SK-N-SH (cell line): ENCODE data around the gene NBEA. TPM values are rescaled to one million over a fixed set of nuclear protein-coding genes. Genes with fewer than 3 reads are reported as not detected.

Experiments used
- CTCF ChIA-PET: fragments of 300-600, 350-600 bp; formaldehyde crosslinking; extraction: SDS; loops from one replicate; lab custom pipeline; 2021; lab: Yijun Ruan, JAX
- POLR2A ChIA-PET: fragments of 350-600 bp; sonication (Branson Sonifier 250); formaldehyde crosslinking; extraction: SDS; loops from one replicate; lab custom pipeline; 2020; ENCODE audit warnings: antibody characterized with exemption, inconsistent platforms; lab: Yijun Ruan, JAX
- DNase-seq: peaks from one replicate; pipeline ENCODE4 v3.0.0; 2012
- H2AFZ ChIP-seq: fragments of 200-600 bp; sonication (generic); 2 replicates; pipeline ENCODE4 v1.8.1; 2016; ENCODE audit warnings: antibody characterized with exemption, mild to moderate bottlenecking, low read depth
- H3F3A ChIP-seq: fragments of 200-600 bp; sonication (generic); replicated peaks from 2 replicates; pipeline ENCODE3; 2016; ENCODE audit warnings: antibody characterized with exemption, mild to moderate bottlenecking; ENCODE audit not compliant: insufficient read depth
- H3K27ac ChIP-seq, 2 experiments: fragments of 200-500 bp in 1 of 2; fragments of 200-600 bp in 1 of 2; sonication (Bioruptor generic) in 1 of 2; sonication (generic), shearing (Covaris generic) in 1 of 2; 2 replicates each; pipeline versions ENCODE4 v1.5.1 to v1.6.1; 2014 to 2016; ENCODE audit warnings: low read depth in 2 of 2, inconsistent platforms in 1 of 2, low read length in 1 of 2, mild to moderate bottlenecking in 1 of 2, mixed read lengths in 1 of 2
- H3K27me3 ChIP-seq: fragments of 200-600 bp; sonication (generic), shearing (Covaris generic); 2 replicates; pipeline ENCODE4 v1.6.1; 2016; ENCODE audit warnings: mixed run types; ENCODE audit not compliant: insufficient read depth
- H3K36me3 ChIP-seq, 2 experiments: fragments of 200-500 bp in 1 of 2; fragments of 200-600 bp in 1 of 2; sonication (Bioruptor generic) in 1 of 2; sonication (generic) in 1 of 2; replicated peaks in 1 of 2; 2 replicates each; pipeline versions ENCODE3 to v1.5.1; 2014 to 2016; ENCODE audit warnings: low read length in 1 of 2, mild to moderate bottlenecking in 1 of 2; ENCODE audit not compliant: insufficient read depth in 2 of 2, control insufficient read depth in 1 of 2
- H3K4me1 ChIP-seq, 2 experiments: fragments of 200-500 bp in 1 of 2; fragments of 200-600 bp in 1 of 2; sonication (Bioruptor generic) in 1 of 2; sonication (generic), shearing (Covaris generic) in 1 of 2; 2 replicates each; pipeline versions ENCODE4 v1.5.1 to v1.6.1; 2014 to 2016; ENCODE audit warnings: low read depth in 1 of 2, low read length in 1 of 2, mixed run types in 1 of 2; ENCODE audit not compliant: insufficient read depth in 2 of 2, control insufficient read depth in 1 of 2
- H3K4me2 ChIP-seq: fragments of 200-600 bp; sonication (generic), shearing (Covaris generic); 2 replicates; pipeline ENCODE4 v1.6.1; 2017; ENCODE audit warnings: mixed run types
- H3K4me3 ChIP-seq, 2 experiments: fragments of 200-500 bp in 1 of 2; fragments of 200-600 bp in 1 of 2; sonication (Bioruptor generic) in 1 of 2; sonication (generic), shearing (Covaris generic) in 1 of 2; 2 replicates each; pipeline versions ENCODE4 v1.5.1 to v1.8.1; 2014 to 2016; ENCODE audit warnings: low read depth in 2 of 2, inconsistent platforms in 1 of 2, low read length in 1 of 2, mild to moderate bottlenecking in 1 of 2, mixed read lengths in 1 of 2, moderate library complexity in 1 of 2
- H3K79me2 ChIP-seq: fragments of 200-600 bp; sonication (generic); 2 replicates; pipeline ENCODE4 v1.8.1; 2017; ENCODE audit warnings: mild to moderate bottlenecking; ENCODE audit not compliant: insufficient read depth
- H3K9ac ChIP-seq: fragments of 200-600 bp; sonication (generic); 2 replicates; pipeline ENCODE4 v1.6.1; 2017; ENCODE audit warnings: mixed run types
- H3K9me2 ChIP-seq: fragments of 200-600 bp; sonication (generic); 2 replicates; pipeline ENCODE4 v1.6.1; 2017; ENCODE audit warnings: mixed run types
- H3K9me3 ChIP-seq: fragments of 200-600 bp; sonication (generic); 2 replicates; pipeline ENCODE4 v1.6.1; 2017; ENCODE audit warnings: mixed run types, mild to moderate bottlenecking, moderate library complexity
- H4K20me1 ChIP-seq: fragments of 200-600 bp; sonication (generic); 2 replicates; pipeline ENCODE4 v1.6.1; 2017; ENCODE audit warnings: mild to moderate bottlenecking, mixed run types; ENCODE audit not compliant: insufficient read depth
- ELF1 ChIP-seq: IDR thresholded peaks from 2 replicates; pipeline ENCODE4 v1.4.0; 2012
- EZH2phosphoT487 ChIP-seq: fragments of 200-600 bp; sonication (generic); IDR thresholded peaks from 2 replicates; pipeline ENCODE4 v1.6.1; 2017; ENCODE audit warnings: low read depth, mixed run types, mild to moderate bottlenecking, antibody characterized with exemption, moderate library complexity, borderline replicate concordance
- FOSL2 ChIP-seq: IDR thresholded peaks from 2 replicates; pipeline ENCODE4 v1.4.0; 2012; ENCODE audit warnings: low read depth, mild to moderate bottlenecking, moderate library complexity, borderline replicate concordance
- FOXJ3 ChIP-seq: sonication (generic); formaldehyde crosslinking; IDR thresholded peaks from 2 replicates; pipeline ENCODE4 v1.5.1; 2020; ENCODE audit warnings: mild to moderate bottlenecking, missing genetic modification reagents
- GABPA ChIP-seq: IDR thresholded peaks from 2 replicates; pipeline ENCODE4 v1.4.0; 2012; ENCODE audit warnings: low read depth, mild to moderate bottlenecking
- JUND ChIP-seq: IDR thresholded peaks from 2 replicates; pipeline ENCODE4 v1.4.0; 2012
- NRF1 ChIP-seq: IDR thresholded peaks from 2 replicates; pipeline ENCODE4 v1.6.1; 2012; ENCODE audit warnings: low read depth, mild to moderate bottlenecking, low read length
- RFX5 ChIP-seq: IDR thresholded peaks from 2 replicates; pipeline ENCODE4 v1.6.1; 2012; ENCODE audit warnings: mild to moderate bottlenecking, improper control_type of control experiment, low read length
- RXRA ChIP-seq: IDR thresholded peaks from 2 replicates; pipeline ENCODE4 v1.4.0; 2012; ENCODE audit warnings: low read depth, mild to moderate bottlenecking, borderline replicate concordance
- TAF1 ChIP-seq: IDR thresholded peaks from 2 replicates; pipeline ENCODE4 v1.6.1; 2012; ENCODE audit warnings: low read depth, mild to moderate bottlenecking, low read length, moderate library complexity, borderline replicate concordance
- TCF12 ChIP-seq: IDR thresholded peaks from 2 replicates; pipeline ENCODE4 v1.4.0; 2012
- TEAD4 ChIP-seq: IDR thresholded peaks from 2 replicates; pipeline ENCODE4 v1.4.0; 2012; ENCODE audit warnings: mild to moderate bottlenecking, borderline replicate concordance; ENCODE audit not compliant: insufficient read depth
- YY1 ChIP-seq: IDR thresholded peaks from 2 replicates; pipeline ENCODE4 v1.4.0; 2012; ENCODE audit warnings: low read depth, mild to moderate bottlenecking
- WGBS: methylation state at CpG from one replicate; pipeline ENCODE4 v1.1.6; 2017; ENCODE audit warnings: low lambda C conversion rate; 5-methylcytosine and 5-hydroxymethylcytosine counted together
- polyA plus RNA-seq, 3 experiments: library from polyadenylated mRNA; depleted of rRNA; stranded (reverse); fragments of >200 nt; gene quantifications; 2 replicates each; pipeline ENCODE4 v1.2.3, GENCODE V29; 2012
- TF ChIP-seq, protein P1 (sequence below): fragments of 150-350 bp; IDR thresholded peaks from 2 replicates; pipeline ENCODE4 v1.6.1; 2016; ENCODE audit warnings: mild to moderate bottlenecking, low read depth, low read length
- TF ChIP-seq, protein P2 (sequence below): IDR thresholded peaks from 2 replicates; pipeline ENCODE4 v1.4.0; 2012; ENCODE audit warnings: low read depth, borderline replicate concordance
- TF ChIP-seq, protein P3 (sequence below): IDR thresholded peaks from 2 replicates; pipeline ENCODE4; 2012
- TF ChIP-seq, protein P4 (sequence below): IDR thresholded peaks from 2 replicates; pipeline ENCODE4 v1.4.0; 2012; ENCODE audit warnings: low read depth, borderline replicate concordance
- TF ChIP-seq, protein P5 (sequence below): fragments of 150-350 bp; IDR thresholded peaks from 2 replicates; pipeline ENCODE4 v1.6.1; 2017; ENCODE audit warnings: antibody characterized with exemption, low read length, low read depth, borderline replicate concordance

Gene NBEA
- polyA plus RNA-seq, 1 of the 3 experiments (the other 2 are of a cell fraction) = 12.3 TPM

DNA sequence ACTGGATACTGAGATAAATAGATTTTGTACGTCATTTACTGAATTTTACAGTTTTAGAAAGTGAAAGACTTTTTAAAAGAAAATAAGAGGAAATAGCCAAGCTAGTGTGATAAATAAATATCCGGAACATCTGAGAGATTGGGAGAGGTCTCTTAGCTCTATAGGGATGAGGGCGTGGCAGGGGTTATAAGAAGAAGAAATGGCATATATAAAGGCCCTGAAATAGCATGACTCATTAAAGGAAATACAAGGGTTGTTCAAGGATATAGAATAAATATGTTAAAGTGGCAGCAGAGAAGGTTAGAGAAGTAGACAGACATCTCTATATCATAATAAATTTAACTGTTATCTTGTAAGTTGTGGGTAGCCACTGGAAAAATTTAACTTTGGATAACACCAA lies 390.1 kb downstream of the NBEA start:
- 93% methylated on average over 3 of the region's 3 CpGs for WGBS
- CTCF ChIA-PET = interaction anchor here (1.0 kb wide), 1 partner anchor 310 kb away, joined by 3 read pairs; no protein-coding TSS in a partner anchor
- POLR2A ChIA-PET = no interaction called here
- Histone ChIP-seq H2AFZ (no peak overlapping the region), H3K4me3 (no peak overlapping the region), H3K36me3 (no peaks in the 10 kb centered on the region), H3K4me1 (peaks cover 0 to 3% of the 10 kb centered on the region in 2 experiments; a peak in 1 of 4 replicates), H3K27me3 (no peaks in the 10 kb centered on the region), H3K9ac (no peak overlapping the region), H3K27ac (no peak overlapping the region; a peak in 1 of 4 replicates), H3K79me2 (no peaks in the 10 kb centered on the region), H3K9me2 (no peaks in the 10 kb centered on the region), H3F3A (no peaks in the 10 kb centered on the region), H3K9me3 (no peaks in the 10 kb centered on the region), H4K20me1 (no peaks in the 10 kb centered on the region), H3K4me2 (no peak overlapping the region)
- TF ChIP-seq, protein P1, sequence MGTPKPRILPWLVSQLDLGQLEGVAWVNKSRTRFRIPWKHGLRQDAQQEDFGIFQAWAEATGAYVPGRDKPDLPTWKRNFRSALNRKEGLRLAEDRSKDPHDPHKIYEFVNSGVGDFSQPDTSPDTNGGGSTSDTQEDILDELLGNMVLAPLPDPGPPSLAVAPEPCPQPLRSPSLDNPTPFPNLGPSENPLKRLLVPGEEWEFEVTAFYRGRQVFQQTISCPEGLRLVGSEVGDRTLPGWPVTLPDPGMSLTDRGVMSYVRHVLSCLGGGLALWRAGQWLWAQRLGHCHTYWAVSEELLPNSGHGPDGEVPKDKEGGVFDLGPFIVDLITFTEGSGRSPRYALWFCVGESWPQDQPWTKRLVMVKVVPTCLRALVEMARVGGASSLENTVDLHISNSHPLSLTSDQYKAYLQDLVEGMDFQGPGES = no peak
- TF ChIP-seq JUND = no peak
- no peak for TF ChIP-seq RFX5
- TF ChIP-seq, protein P2, sequence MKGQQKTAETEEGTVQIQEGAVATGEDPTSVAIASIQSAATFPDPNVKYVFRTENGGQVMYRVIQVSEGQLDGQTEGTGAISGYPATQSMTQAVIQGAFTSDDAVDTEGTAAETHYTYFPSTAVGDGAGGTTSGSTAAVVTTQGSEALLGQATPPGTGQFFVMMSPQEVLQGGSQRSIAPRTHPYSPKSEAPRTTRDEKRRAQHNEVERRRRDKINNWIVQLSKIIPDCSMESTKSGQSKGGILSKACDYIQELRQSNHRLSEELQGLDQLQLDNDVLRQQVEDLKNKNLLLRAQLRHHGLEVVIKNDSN = no peak
- no peak for TF ChIP-seq FOXJ3 (CRISPR knock-in tag)
- TF ChIP-seq, protein P3, sequence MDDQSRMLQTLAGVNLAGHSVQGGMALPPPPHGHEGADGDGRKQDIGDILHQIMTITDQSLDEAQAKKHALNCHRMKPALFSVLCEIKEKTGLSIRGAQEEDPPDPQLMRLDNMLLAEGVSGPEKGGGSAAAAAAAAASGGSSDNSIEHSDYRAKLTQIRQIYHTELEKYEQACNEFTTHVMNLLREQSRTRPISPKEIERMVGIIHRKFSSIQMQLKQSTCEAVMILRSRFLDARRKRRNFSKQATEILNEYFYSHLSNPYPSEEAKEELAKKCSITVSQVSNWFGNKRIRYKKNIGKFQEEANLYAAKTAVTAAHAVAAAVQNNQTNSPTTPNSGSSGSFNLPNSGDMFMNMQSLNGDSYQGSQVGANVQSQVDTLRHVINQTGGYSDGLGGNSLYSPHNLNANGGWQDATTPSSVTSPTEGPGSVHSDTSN = no peak
- TF ChIP-seq, protein P4, sequence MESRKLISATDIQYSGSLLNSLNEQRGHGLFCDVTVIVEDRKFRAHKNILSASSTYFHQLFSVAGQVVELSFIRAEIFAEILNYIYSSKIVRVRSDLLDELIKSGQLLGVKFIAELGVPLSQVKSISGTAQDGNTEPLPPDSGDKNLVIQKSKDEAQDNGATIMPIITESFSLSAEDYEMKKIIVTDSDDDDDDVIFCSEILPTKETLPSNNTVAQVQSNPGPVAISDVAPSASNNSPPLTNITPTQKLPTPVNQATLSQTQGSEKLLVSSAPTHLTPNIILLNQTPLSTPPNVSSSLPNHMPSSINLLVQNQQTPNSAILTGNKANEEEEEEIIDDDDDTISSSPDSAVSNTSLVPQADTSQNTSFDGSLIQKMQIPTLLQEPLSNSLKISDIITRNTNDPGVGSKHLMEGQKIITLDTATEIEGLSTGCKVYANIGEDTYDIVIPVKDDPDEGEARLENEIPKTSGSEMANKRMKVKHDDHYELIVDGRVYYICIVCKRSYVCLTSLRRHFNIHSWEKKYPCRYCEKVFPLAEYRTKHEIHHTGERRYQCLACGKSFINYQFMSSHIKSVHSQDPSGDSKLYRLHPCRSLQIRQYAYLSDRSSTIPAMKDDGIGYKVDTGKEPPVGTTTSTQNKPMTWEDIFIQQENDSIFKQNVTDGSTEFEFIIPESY = no peak
- TF ChIP-seq YY1 = no peak
- no peak for TF ChIP-seq RXRA
- no peak for TF ChIP-seq NRF1
- DNase-seq = no peak

DNA sequence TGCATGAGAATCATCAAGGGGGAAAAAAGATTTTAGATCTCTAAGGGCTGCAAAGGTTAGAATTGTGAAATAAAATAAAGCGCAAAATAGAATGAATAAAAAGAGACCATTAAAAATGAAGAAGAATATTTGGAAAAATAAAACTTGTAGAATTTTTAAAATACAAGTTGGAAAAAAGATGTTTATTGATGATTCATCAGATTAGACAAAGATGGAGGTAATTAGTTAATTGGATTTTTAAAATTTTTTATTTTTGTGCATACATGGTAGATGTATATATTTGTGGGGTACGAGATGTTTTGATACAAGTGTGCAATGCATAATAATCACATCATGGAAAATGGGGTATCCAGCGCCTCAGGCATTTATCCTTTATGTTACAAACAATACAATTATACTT lies 391.1 kb downstream of the NBEA start:
- Histone ChIP-seq H3K79me2 (no peaks in the 10 kb centered on the region), H3K9me2 (no peaks in the 10 kb centered on the region)
- TF ChIP-seq TEAD4 = no peak
- no peak for TF ChIP-seq RFX5
- TF ChIP-seq FOSL2 = no peak
- TF ChIP-seq, protein P2 = no peak
- TF ChIP-seq TCF12 = no peak
- TF ChIP-seq EZH2phosphoT487 = no peak
- TF ChIP-seq, protein P3 = no peak
- TF ChIP-seq, protein P1 = no peak
- TF ChIP-seq TAF1 = no peak
- no peak for TF ChIP-seq ELF1
- TF ChIP-seq, protein P5, sequence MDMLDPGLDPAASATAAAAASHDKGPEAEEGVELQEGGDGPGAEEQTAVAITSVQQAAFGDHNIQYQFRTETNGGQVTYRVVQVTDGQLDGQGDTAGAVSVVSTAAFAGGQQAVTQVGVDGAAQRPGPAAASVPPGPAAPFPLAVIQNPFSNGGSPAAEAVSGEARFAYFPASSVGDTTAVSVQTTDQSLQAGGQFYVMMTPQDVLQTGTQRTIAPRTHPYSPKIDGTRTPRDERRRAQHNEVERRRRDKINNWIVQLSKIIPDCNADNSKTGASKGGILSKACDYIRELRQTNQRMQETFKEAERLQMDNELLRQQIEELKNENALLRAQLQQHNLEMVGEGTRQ = no peak
- TF ChIP-seq RXRA = no peak
- TF ChIP-seq GABPA = no peak

More for the DNA sequence above, 391.1 kb downstream of the NBEA start:
- POLR2A ChIA-PET = no interaction called here
- H3K4me2 ChIP-seq = no peak overlapping the region
- no peaks in the 10 kb centered on the region for H3F3A ChIP-seq
- no peaks in the 10 kb centered on the region for H3K36me3 ChIP-seq
- peaks cover 0 to 3% of the 10 kb centered on the region in 2 experiments; a peak in 1 of 4 replicates for H3K4me1 ChIP-seq
- H3K9me3 ChIP-seq = no peaks in the 10 kb centered on the region
- H3K4me3 ChIP-seq = no peak overlapping the region
- no peak overlapping the region for H3K27ac ChIP-seq
- H2AFZ ChIP-seq = no peak overlapping the region
- no peak for DNase-seq
- CTCF ChIA-PET = no interaction called here
- no peak overlapping the region for H3K9ac ChIP-seq
- H3K27me3 ChIP-seq = no peaks in the 10 kb centered on the region
- 87% methylated on average over 3 of the region's 3 CpGs for WGBS
- no peaks in the 10 kb centered on the region for H4K20me1 ChIP-seq
